Left lung (tissue), 14 donors: ENCODE measurements around the gene ZNF587B. TPM values are rescaled to one million over a fixed set of nuclear protein-coding genes. Genes with fewer than 3 reads are reported as not detected.

Source experiments
- ATAC-seq: fragments of 200-7000 bp; cut with Tn5 transposase; one replicate; pipeline ENCODE4 v1.9.1; 2020; ENCODE audit warnings: moderate library complexity
- DNase-seq, 4 donors: peaks; one replicate each; pipeline ENCODE4 v3.0.0-alpha.2; 2013 to 2020
- H3K27ac ChIP-seq, 2 donors: fragments of 200-600 bp; sonication (generic) in 1 of 2; one replicate each; pipeline versions ENCODE4 v1.5.0 to v1.8.0; 2020 to 2021
- H3K27me3 ChIP-seq, 2 donors: fragments of 200-600 bp; sonication (generic) in 1 of 2; one replicate each; pipeline versions ENCODE4 v1.5.0 to v1.8.0; 2020 to 2021
- H3K36me3 ChIP-seq, 2 donors: fragments of 200-600 bp; sonication (generic) in 1 of 2; one replicate each; pipeline versions ENCODE4 v1.5.0 to v1.8.0; 2020 to 2021
- H3K4me1 ChIP-seq, 2 donors: fragments of 200-600 bp; one replicate each; pipeline ENCODE4 v1.8.0; 2021
- H3K4me3 ChIP-seq, 2 donors: fragments of 200-600 bp; sonication (generic) in 1 of 2; one replicate each; pipeline versions ENCODE4 v1.5.0 to v1.8.0; 2020 to 2021; ENCODE audit warnings: mild to moderate bottlenecking in 1 of 2
- H3K9me3 ChIP-seq, 2 donors: fragments of 200-600 bp; sonication (generic) in 1 of 2; one replicate each; pipeline versions ENCODE4 v1.5.0 to v1.8.0; 2020 to 2021
- intact Hi-C, 2 donors: fragments of 100-400 bp; cut with DNase I; formaldehyde crosslinking; loops; one replicate each; pipeline versions ENCODE4 v1.11.2 to v1.14.2; 2022
- long read RNA-seq, 12 donors: library from polyadenylated mRNA in 2 of 12; unstranded in 2 of 12; transcript quantifications; one replicate each; pipeline ENCODE4 v2.0.0 and lab custom pipeline, GENCODE V29; 2019 to 2026
- polyA plus RNA-seq, 6 donors: library from polyadenylated mRNA; unstranded; fragments of 120-200 nt; gene quantifications; one replicate each; pipeline ENCODE4 v1.2.1, GENCODE V29; 2013; ENCODE audit not compliant: insufficient read length in 6 of 6
- total RNA-seq, 2 donors: library from RNA; stranded (reverse); fragmentation: NEBNext Ultra II Directional; extraction: Animal tissue kit (Norgen Biotek cat#: 25700); gene quantifications; one replicate each; pipeline ENCODE4 v1.2.1, GENCODE V29; 2021
- TF ChIP-seq, protein P1 (sequence below), 2 donors: fragments of 200-600 bp; sonication (generic) in 1 of 2; IDR thresholded peaks; one replicate each; pipeline versions ENCODE4 v1.5.0 to v1.8.0; 2021; ENCODE audit warnings: antibody characterized with exemption in 2 of 2
- donor health status: DM: no; HTN: yes; CAD: no.
- donor health status: DM: no; HTN: no; CAD: no.

ZNF587B gene
- total RNA-seq (10 to 100 TPM; 12.9 to 20.1 TPM), polyA plus RNA-seq (10 to 100 TPM; 12.1 to 17.3 (median 14.1) TPM)
- long read RNA-seq, donor 1, partial matches to known transcripts: 0 of 3 reads
- long read RNA-seq, donor 1, other reads (novel, unspliced or antisense): 0 of 3 reads
- long read RNA-seq, donor 2, partial matches to known transcripts: 0 of 2 reads
- long read RNA-seq, donor 2, other reads (novel, unspliced or antisense): 0 of 2 reads
- long read RNA-seq, donor 3, partial matches to known transcripts: 0 of 1 reads
- long read RNA-seq, donor 3, other reads (novel, unspliced or antisense): 0 of 1 reads
- long read RNA-seq, donor 4, partial matches to known transcripts: 0 of 1 reads
- long read RNA-seq, donor 4, other reads (novel, unspliced or antisense): 1 of 1 reads
- long read RNA-seq, donor 5, partial matches to known transcripts: 0 of 1 reads
- long read RNA-seq, donor 5, other reads (novel, unspliced or antisense): 0 of 1 reads
- long read RNA-seq, donor 6: 0 reads
- long read RNA-seq, donor 7: 0 reads
- long read RNA-seq, donor 8, partial matches to known transcripts: 0 of 1 reads
- long read RNA-seq, donor 8, other reads (novel, unspliced or antisense): 0 of 1 reads
- long read RNA-seq, donor 9: 0 reads
- long read RNA-seq, donor 10, partial matches to known transcripts: 0 of 1 reads
- long read RNA-seq, donor 10, other reads (novel, unspliced or antisense): 1 of 1 reads
- long read RNA-seq, donor 11: 0 reads
- long read RNA-seq, donor 12: 0 reads

- H3K4me3 ChIP-seq: peak within 1 kb of the TSS; percentile 27 to 33
- TF ChIP-seq, protein P1, sequence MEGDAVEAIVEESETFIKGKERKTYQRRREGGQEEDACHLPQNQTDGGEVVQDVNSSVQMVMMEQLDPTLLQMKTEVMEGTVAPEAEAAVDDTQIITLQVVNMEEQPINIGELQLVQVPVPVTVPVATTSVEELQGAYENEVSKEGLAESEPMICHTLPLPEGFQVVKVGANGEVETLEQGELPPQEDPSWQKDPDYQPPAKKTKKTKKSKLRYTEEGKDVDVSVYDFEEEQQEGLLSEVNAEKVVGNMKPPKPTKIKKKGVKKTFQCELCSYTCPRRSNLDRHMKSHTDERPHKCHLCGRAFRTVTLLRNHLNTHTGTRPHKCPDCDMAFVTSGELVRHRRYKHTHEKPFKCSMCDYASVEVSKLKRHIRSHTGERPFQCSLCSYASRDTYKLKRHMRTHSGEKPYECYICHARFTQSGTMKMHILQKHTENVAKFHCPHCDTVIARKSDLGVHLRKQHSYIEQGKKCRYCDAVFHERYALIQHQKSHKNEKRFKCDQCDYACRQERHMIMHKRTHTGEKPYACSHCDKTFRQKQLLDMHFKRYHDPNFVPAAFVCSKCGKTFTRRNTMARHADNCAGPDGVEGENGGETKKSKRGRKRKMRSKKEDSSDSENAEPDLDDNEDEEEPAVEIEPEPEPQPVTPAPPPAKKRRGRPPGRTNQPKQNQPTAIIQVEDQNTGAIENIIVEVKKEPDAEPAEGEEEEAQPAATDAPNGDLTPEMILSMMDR (IDR thresholded peaks at IDR 0.05): peak; percentile 15 to 17
- H3K4me1 ChIP-seq: no peaks in the 10 kb centered on the region
- ATAC-seq: peak; percentile 92
- peak in 3 of 4 donors; percentile 60 to 81 (median 69) for DNase-seq
- no peaks in the 10 kb centered on the region for H3K9me3 ChIP-seq
- peak within 1 kb of the TSS in 1 of 2 donors; percentile 13 for H3K27ac ChIP-seq
- no peaks in the 10 kb centered on the region for H3K27me3 ChIP-seq
- peaks cover 0 to 5% of the 10 kb centered on the region in 2 donors for H3K36me3 ChIP-seq
- intact Hi-C loops: no loop called here
These were observed at the start of gene ZNF587B for GRCh38 chr19:57830071-57830602. ZNF587B (plus strand) TSS chr19:57830299; CDS start chr19:57830529, 230 bp downstream.

DNA sequence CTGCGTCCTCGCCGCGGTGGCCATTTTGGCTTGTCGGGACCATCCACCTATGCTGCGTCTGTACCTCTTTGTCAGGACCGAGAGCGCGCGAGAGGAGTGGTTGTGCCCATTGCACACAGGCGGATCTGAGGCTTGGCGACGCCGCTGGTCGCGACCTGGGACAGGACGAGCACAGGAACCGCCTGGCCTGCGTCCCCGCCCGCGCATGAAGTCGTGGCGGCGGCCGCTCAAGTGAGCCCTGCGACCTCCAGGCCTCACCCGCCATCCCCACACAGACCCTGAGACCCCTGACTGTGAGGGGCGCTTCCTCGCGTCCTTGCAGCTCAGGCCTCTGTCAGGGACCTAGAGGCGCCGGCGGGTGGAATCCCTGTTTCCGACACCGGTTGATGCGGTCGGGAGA lies 43.8 kb upstream of the ZNF587B start:
- H3K36me3 ChIP-seq: peaks cover 0 to 58% of the 10 kb centered on the region in 2 donors
- H3K4me1 ChIP-seq: no peaks in the 10 kb centered on the region
- ATAC-seq (no peak), DNase-seq (no peak)
- H3K4me3 ChIP-seq: no peak overlapping the region
- TF ChIP-seq, protein P1 (IDR thresholded peaks at IDR 0.05): no peak
- intact Hi-C loops: no loop called here
- H3K9me3 ChIP-seq: peaks cover 0 to 86% of the 10 kb centered on the region in 2 donors
- H3K27ac ChIP-seq: no peak overlapping the region
- H3K27me3 ChIP-seq: no peaks in the 10 kb centered on the region

DNA sequence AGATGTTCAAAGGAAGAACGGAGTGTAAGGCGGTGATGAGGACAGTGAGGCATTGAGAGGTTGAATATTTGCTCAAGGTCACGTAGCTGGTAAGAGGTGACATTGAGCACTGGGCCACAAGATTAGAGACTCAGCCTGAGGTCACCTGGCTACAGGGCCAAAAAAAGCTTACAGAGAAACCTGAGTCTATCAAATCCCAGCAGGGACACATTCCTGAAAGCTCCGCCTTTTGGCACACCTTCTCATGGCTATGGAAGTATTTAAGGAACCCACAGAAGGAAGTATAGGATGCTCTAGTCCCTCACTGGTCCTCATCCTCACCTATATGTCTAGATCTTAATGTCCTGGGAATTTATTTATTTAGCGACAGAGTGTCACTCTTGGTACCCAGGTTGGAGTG lies 43.2 kb upstream of the ZNF587B start:
- no peak for ATAC-seq
- no peak for DNase-seq
- intact Hi-C loops: no loop called here
- no peaks in the 10 kb centered on the region for H3K27me3 ChIP-seq
- TF ChIP-seq, protein P1 (IDR thresholded peaks at IDR 0.05): no peak
- H3K9me3 ChIP-seq: peaks cover 0 to 79% of the 10 kb centered on the region in 2 donors
- peaks cover 0 to 56% of the 10 kb centered on the region in 2 donors for H3K36me3 ChIP-seq
- no peaks in the 10 kb centered on the region for H3K4me1 ChIP-seq
- no peak overlapping the region for H3K4me3 ChIP-seq
- no peak overlapping the region for H3K27ac ChIP-seq

DNA sequence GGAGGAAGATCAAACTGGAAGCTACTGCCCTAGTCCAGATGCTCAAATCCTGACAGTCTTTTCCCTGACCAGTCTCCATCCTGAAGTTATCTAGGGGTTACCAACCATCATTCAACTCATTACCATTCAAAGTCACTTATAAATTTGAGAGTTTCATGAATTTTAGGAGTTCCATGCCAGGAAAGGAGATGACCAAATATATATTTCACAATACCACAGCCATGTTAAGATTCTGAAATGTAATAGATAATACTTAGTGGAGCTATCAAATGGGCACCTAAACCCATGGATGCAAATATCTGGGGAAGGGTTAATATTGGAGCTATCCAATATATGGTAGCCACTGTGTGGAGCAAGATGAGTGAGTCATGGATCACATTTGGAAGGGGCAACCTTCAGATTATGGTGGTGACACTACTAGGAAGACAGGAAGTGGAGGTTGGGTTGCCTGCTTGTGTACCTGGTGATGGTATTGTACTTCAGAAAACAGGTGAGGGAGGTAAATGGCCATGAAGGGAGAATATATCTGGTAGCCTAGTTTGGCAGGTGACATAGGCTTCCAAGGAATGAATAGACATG lies 41.9 kb upstream of the ZNF587B start:
- Histone ChIP-seq H3K27ac (no peak overlapping the region), H3K4me3 (no peak overlapping the region), H3K9me3 (peaks cover 0 to 66% of the 10 kb centered on the region in 2 donors), H3K4me1 (no peaks in the 10 kb centered on the region), H3K36me3 (peaks cover 0 to 56% of the 10 kb centered on the region in 2 donors), H3K27me3 (no peaks in the 10 kb centered on the region)
- intact Hi-C loops: no loop called here
- no peak for ATAC-seq
- DNase-seq: no peak
- TF ChIP-seq, protein P1 (IDR thresholded peaks at IDR 0.05): no peak
